IPS-20b (cell line): ENCODE measurements around the gene SNORC.

Source experiments
- H3K27ac ChIP-seq: one replicate; pipeline ENCODE4 v1.5.1; 2013; ENCODE audit warnings: low read length
- H3K27me3 ChIP-seq: 2 replicates; pipeline ENCODE4 v1.6.1; 2013; ENCODE audit warnings: mild to moderate bottlenecking, low read length, inconsistent platforms; ENCODE audit not compliant: insufficient read depth
- H3K36me3 ChIP-seq: 2 replicates; pipeline ENCODE4 v1.6.1; 2013; ENCODE audit warnings: low read depth, mild to moderate bottlenecking, inconsistent platforms, low read length, moderate library complexity; ENCODE audit not compliant: insufficient read depth
- H3K4me1 ChIP-seq: 2 replicates; pipeline ENCODE4 v1.6.1; 2013; ENCODE audit warnings: mild to moderate bottlenecking, control low read depth, inconsistent platforms, low read length, moderate library complexity; ENCODE audit not compliant: insufficient read depth
- H3K4me3 ChIP-seq: 2 replicates; pipeline ENCODE4 v1.5.1; 2013; ENCODE audit warnings: mild to moderate bottlenecking, low read length, inconsistent platforms
- H3K9ac ChIP-seq: 2 replicates; pipeline ENCODE4 v1.6.1; 2013; ENCODE audit warnings: low read depth, mild to moderate bottlenecking, inconsistent platforms, low read length, moderate library complexity
- H3K9me3 ChIP-seq: 2 replicates; pipeline ENCODE4 v1.6.1; 2013; ENCODE audit warnings: mild to moderate bottlenecking, low read depth, low read length, inconsistent platforms; ENCODE audit not compliant: insufficient read depth

Gene SNORC

DNA sequence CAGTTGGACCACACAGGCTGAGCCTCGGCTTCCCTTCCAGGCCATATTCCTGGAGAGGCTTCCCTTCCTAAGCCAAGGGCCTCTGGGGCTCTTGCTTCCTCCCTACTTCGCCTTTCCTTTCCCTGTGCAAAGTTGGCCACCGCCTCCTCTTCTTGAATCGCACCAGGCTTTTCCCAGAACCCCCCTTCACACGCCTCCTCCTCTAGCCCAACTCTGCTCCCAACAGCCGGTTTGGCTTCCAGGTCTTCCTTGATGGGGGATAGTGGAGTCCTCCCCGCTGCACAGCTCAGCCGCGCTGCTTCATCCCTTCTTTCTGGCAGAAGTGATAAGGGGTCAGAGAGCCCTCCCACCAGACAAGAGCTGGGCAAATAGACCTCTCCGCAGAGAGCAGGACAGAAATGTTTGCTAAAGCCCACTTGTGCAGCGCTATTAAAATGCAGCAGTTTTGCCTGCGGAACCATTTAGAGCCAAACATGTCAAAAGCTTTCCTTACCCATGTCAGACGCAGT, 56.4 kb downstream of the SNORC start:
- peaks cover 10% of the 10 kb centered on the region for H3K4me1 ChIP-seq
- H3K27ac ChIP-seq, result no peak overlapping the region
- no peaks in the 10 kb centered on the region for H3K36me3 ChIP-seq
- H3K9me3 ChIP-seq, result no peaks in the 10 kb centered on the region
- H3K4me3 ChIP-seq, result peak overlapping the region; percentile 40; the same call in 1 of the 2 replicates
- H3K9ac ChIP-seq, result no peak overlapping the region
- peaks cover 71% of the 10 kb centered on the region for H3K27me3 ChIP-seq

DNA sequence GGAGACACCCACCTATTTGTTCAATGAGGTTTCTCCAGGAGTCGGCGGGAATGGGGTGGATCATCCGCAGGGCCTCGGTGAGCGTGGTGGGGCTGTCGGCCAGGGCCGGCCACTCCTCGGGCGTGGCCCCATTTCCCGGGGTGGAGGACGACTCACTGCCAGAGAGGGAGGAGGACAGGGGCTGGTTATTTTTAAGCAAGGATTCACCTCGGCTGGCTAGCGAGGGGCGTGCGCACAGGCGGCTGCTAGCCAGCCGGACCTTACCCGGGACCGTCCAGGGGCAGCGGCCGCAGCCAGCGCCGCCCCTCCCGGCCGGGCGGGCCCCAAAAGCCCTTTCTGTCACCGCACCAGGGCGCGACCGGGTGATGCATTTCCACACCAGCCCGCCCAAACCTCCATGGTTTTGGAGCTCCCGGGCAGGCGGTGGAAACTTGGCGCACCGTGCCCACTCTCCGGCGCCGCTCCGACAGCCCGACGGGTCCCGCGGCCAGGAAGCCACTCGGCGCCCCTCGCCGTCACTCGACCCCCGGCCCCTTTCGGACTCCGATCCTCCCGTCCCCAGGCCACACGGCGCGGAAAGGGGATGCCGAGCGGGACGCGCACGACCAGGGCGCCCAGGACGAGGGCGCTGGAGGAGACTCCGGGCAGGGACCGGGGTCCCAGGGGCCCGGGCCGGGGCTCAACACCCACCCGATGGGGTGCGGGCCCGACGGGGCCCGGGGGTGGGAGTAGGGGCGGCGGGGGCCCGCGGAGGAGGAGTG, 57.1 kb downstream of the SNORC start:
- H3K27ac ChIP-seq, result no peak overlapping the region
- peaks cover 78% of the 10 kb centered on the region for H3K27me3 ChIP-seq
- H3K9ac ChIP-seq, result no peak overlapping the region
- peaks cover 10% of the 10 kb centered on the region for H3K4me1 ChIP-seq
- H3K4me3 ChIP-seq, result peak overlapping the region; percentile 40; the same call in 1 of the 2 replicates
- no peaks in the 10 kb centered on the region for H3K36me3 ChIP-seq
- H3K9me3 ChIP-seq, result no peaks in the 10 kb centered on the region

DNA sequence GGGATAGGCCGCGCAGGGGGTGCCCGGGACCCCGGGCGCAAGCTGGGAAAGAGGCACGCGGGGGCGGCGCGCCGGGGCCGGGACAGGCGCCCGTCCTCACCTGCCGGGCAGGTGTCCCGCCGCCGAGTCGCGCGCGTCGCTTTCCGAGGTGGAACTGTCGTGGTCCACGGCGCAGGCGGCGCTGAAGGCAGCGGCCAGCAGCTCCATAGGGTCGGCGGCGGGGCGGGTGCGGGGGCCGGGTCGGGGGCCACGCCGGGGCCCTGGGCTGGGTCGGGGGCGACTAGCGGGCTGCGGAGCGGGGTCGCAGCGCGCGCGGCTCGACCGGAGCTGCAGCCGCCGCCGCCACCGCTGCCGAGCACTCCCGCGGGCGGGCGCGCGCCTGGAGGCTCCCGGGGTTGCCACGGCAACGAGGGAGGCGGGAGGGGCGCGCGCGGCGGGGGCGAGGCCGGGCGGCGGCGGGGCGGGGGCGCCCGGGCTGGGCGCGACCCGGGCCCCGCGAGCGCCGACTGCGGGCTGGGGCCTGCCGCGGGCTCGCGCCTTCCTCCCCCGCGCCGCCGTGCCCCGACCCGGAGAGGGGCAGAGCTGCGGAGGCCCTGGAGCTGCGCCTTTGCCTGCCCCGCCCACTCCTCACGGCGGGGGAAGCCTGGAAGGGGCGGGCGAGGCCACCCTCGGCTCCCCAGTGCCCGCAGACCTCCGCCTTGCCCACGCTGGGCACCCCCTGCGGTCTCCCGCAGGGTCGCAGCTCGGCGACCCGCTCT, 57.9 kb downstream of the SNORC start:
- no peaks in the 10 kb centered on the region for H3K36me3 ChIP-seq
- H3K27me3 ChIP-seq, result peaks cover 78% of the 10 kb centered on the region
- peak overlapping the region; percentile 62; the same call in 1 of the 2 replicates for H3K4me3 ChIP-seq
- H3K27ac ChIP-seq, result no peak overlapping the region
- no peak overlapping the region; the same call in 1 of the 2 replicates for H3K9ac ChIP-seq
- H3K9me3 ChIP-seq, result no peaks in the 10 kb centered on the region
- peaks cover 10% of the 10 kb centered on the region for H3K4me1 ChIP-seq
